SK-N-SH treated with all-trans-retinoic acid at 6 μM for 48 hours (cell line): ENCODE measurements around the gene SMOC2.

Experiments
- CSRNP3 ChIP-seq: fragments of 250-450 bp; sonication (Bioruptor Pico); IDR thresholded peaks from 2 replicates; pipeline ENCODE4 v1.5.1; 2021; ENCODE audit warnings: mild to moderate bottlenecking, moderate library complexity
- ESRRG ChIP-seq: fragments of 250-450 bp; sonication (Bioruptor Pico); IDR thresholded peaks from 2 replicates; pipeline ENCODE4 v1.6.1; 2021; ENCODE audit warnings: mild to moderate bottlenecking
- GLIS3 ChIP-seq: fragments of 250-450 bp; sonication (Bioruptor Pico); IDR thresholded peaks from 2 replicates; pipeline ENCODE4 v1.5.0; 2020; ENCODE audit warnings: mild to moderate bottlenecking, moderate library complexity
- OSR1 ChIP-seq: fragments of 250-450 bp; sonication (Bioruptor Pico); IDR thresholded peaks from 2 replicates; pipeline ENCODE4 v1.8.0; 2022; ENCODE audit warnings: moderate library complexity, mild to moderate bottlenecking, inconsistent platforms
- RARB ChIP-seq: fragments of 250-450 bp; sonication (Bioruptor Pico); IDR thresholded peaks from 2 replicates; pipeline ENCODE4 v1.8.0; 2021; ENCODE audit warnings: mild to moderate bottlenecking, moderate library complexity
- SNAI2 ChIP-seq: fragments of 250-450 bp; sonication (Bioruptor Pico); IDR thresholded peaks from 2 replicates; pipeline ENCODE4 v1.5.0; 2020; ENCODE audit warnings: mild to moderate bottlenecking, moderate library complexity
- ZC3H10 ChIP-seq: fragments of 250-450 bp; sonication (Bioruptor Pico); IDR thresholded peaks from 2 replicates; pipeline ENCODE4 v1.5.1; 2021; ENCODE audit warnings: mild to moderate bottlenecking, moderate library complexity
- ZFP3 ChIP-seq: fragments of 250-450 bp; sonication (Bioruptor Pico); IDR thresholded peaks from 2 replicates; pipeline ENCODE4 v1.5.0; 2020; ENCODE audit warnings: mild to moderate bottlenecking, moderate library complexity
- ZNF565 ChIP-seq: fragments of 450-650 bp; formaldehyde crosslinking; conservative IDR thresholded peaks from 2 replicates; pipeline ENCODE4 v1.5.0; 2020; ENCODE audit warnings: low read depth, mild to moderate bottlenecking, moderate library complexity
- TF ChIP-seq, protein P1 (sequence below): fragments of 250-450 bp; sonication (Bioruptor Pico); IDR thresholded peaks from 2 replicates; pipeline ENCODE4 v1.5.1; 2020; ENCODE audit warnings: low read depth, mild to moderate bottlenecking, moderate library complexity
- TF ChIP-seq, protein P2 (sequence below): fragments of 250-450 bp; sonication (Bioruptor Pico); IDR thresholded peaks from 2 replicates; pipeline ENCODE4 v1.8.0; 2020; ENCODE audit warnings: mild to moderate bottlenecking, moderate library complexity, borderline replicate concordance
- TF ChIP-seq, protein P3 (sequence below): fragments of 250-450 bp; sonication (Bioruptor Pico); IDR thresholded peaks from 2 replicates; pipeline ENCODE4 v1.8.0; 2021; ENCODE audit warnings: low read depth, mild to moderate bottlenecking, moderate library complexity, borderline replicate concordance

- TF ChIP-seq, protein P1, sequence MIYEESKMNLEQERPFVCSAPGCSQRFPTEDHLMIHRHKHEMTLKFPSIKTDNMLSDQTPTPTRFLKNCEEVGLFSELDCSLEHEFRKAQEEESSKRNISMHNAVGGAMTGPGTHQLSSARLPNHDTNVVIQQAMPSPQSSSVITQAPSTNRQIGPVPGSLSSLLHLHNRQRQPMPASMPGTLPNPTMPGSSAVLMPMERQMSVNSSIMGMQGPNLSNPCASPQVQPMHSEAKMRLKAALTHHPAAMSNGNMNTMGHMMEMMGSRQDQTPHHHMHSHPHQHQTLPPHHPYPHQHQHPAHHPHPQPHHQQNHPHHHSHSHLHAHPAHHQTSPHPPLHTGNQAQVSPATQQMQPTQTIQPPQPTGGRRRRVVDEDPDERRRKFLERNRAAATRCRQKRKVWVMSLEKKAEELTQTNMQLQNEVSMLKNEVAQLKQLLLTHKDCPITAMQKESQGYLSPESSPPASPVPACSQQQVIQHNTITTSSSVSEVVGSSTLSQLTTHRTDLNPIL (CRISPR knock-in tag) = no peak
- TF ChIP-seq, protein P2, sequence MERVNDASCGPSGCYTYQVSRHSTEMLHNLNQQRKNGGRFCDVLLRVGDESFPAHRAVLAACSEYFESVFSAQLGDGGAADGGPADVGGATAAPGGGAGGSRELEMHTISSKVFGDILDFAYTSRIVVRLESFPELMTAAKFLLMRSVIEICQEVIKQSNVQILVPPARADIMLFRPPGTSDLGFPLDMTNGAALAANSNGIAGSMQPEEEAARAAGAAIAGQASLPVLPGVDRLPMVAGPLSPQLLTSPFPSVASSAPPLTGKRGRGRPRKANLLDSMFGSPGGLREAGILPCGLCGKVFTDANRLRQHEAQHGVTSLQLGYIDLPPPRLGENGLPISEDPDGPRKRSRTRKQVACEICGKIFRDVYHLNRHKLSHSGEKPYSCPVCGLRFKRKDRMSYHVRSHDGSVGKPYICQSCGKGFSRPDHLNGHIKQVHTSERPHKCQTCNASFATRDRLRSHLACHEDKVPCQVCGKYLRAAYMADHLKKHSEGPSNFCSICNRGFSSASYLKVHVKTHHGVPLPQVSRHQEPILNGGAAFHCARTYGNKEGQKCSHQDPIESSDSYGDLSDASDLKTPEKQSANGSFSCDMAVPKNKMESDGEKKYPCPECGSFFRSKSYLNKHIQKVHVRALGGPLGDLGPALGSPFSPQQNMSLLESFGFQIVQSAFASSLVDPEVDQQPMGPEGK (CRISPR knock-in tag) = no peak
- TF ChIP-seq, protein P3, sequence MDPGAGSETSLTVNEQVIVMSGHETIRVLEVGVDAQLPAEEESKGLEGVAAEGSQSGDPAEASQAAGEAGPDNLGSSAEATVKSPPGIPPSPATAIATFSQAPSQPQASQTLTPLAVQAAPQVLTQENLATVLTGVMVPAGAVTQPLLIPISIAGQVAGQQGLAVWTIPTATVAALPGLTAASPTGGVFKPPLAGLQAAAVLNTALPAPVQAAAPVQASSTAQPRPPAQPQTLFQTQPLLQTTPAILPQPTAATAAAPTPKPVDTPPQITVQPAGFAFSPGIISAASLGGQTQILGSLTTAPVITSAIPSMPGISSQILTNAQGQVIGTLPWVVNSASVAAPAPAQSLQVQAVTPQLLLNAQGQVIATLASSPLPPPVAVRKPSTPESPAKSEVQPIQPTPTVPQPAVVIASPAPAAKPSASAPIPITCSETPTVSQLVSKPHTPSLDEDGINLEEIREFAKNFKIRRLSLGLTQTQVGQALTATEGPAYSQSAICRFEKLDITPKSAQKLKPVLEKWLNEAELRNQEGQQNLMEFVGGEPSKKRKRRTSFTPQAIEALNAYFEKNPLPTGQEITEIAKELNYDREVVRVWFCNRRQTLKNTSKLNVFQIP (CRISPR knock-in tag) = no peak
- TF ChIP-seq ZFP3 (CRISPR knock-in tag) = no peak
- no peak for TF ChIP-seq OSR1 (CRISPR knock-in tag)
- no peak for TF ChIP-seq ESRRG
- TF ChIP-seq ZNF565 (CRISPR knock-in tag) = no peak
- TF ChIP-seq GLIS3 (CRISPR knock-in tag) = no peak
- TF ChIP-seq RARB (CRISPR knock-in tag) = no peak
- TF ChIP-seq ZC3H10 (CRISPR knock-in tag) = no peak
- no peak for TF ChIP-seq CSRNP3 (CRISPR knock-in tag)
- TF ChIP-seq SNAI2 (CRISPR knock-in tag) = no peak
These were observed 158.1 kb downstream of the SMOC2 start for GRCh38 chr6:168599118-168599494.
